ENCODE data around the gene TNKS1BP1.

Gene TNKS1BP1

GRCh38 chr11:57310630-57311086, 14.1 kb downstream of the TNKS1BP1 start:
- TF ChIP-seq YY1 (IDR thresholded peaks at IDR 0.05; ENCODE audit: insufficient read depth, insufficient read length) (no peak), ZNF274 (IDR thresholded peaks at IDR 0.05; ENCODE audit: low read depth, low read length) (no peak), SUZ12 (IDR thresholded peaks at IDR 0.05; ENCODE audit: extremely low read depth, insufficient read depth, insufficient read length) (no peak)
- peaks cover 38% of the 10 kb centered on the region for H3K4me1 ChIP-seq (ENCODE audit: insufficient read depth, insufficient read length)
- no peak for DNase-seq (ENCODE audit: low read depth, low spot score)
- no peaks in the 10 kb centered on the region for H3K9me3 ChIP-seq (ENCODE audit: insufficient read depth, low read length)
- peaks cover 83% of the 10 kb centered on the region for H3K36me3 ChIP-seq (ENCODE audit: insufficient read depth, insufficient read length, low read length)
- H3K4me3 ChIP-seq (ENCODE audit: insufficient read length, low read depth), result peak overlapping the region; percentile 54
- peak overlapping the region; percentile 73 for H3K9ac ChIP-seq (ENCODE audit: insufficient read length, low read depth)
- no peaks in the 10 kb centered on the region for H3K27me3 ChIP-seq (ENCODE audit: insufficient read depth, insufficient read length)

- Histone ChIP-seq H3K36me3 (ENCODE audit: insufficient read depth, insufficient read length, low read length) (peaks cover 83% of the 10 kb centered on the region), H3K9me3 (ENCODE audit: insufficient read depth, low read length) (no peaks in the 10 kb centered on the region), H3K9ac (ENCODE audit: insufficient read length, low read depth) (peak overlapping the region; percentile 36), H3K4me1 (ENCODE audit: insufficient read depth, insufficient read length) (peaks cover 37% of the 10 kb centered on the region), H3K27me3 (ENCODE audit: insufficient read depth, insufficient read length) (no peaks in the 10 kb centered on the region), H3K4me3 (ENCODE audit: insufficient read length, low read depth) (no peak overlapping the region)
- DNase-seq (ENCODE audit: low read depth, low spot score), result no peak
- no peak for TF ChIP-seq ZNF274 (IDR thresholded peaks at IDR 0.05; ENCODE audit: low read depth, low read length)
- TF ChIP-seq SUZ12 (IDR thresholded peaks at IDR 0.05; ENCODE audit: extremely low read depth, insufficient read depth, insufficient read length), result no peak
- TF ChIP-seq YY1 (IDR thresholded peaks at IDR 0.05; ENCODE audit: insufficient read depth, insufficient read length), result no peak
Measured at GRCh38 chr11:57310091-57310490, 14.7 kb downstream of the TNKS1BP1 start.

GRCh38 chr11:57309106-57310059, 15.4 kb downstream of the TNKS1BP1 start:
- no peak for DNase-seq (ENCODE audit: low read depth, low spot score)
- Histone ChIP-seq H3K9ac (ENCODE audit: insufficient read length, low read depth) (peak overlapping the region; percentile 36), H3K4me1 (ENCODE audit: insufficient read depth, insufficient read length) (peaks cover 30% of the 10 kb centered on the region), H3K4me3 (ENCODE audit: insufficient read length, low read depth) (no peak overlapping the region), H3K36me3 (ENCODE audit: insufficient read depth, insufficient read length, low read length) (peaks cover 80% of the 10 kb centered on the region), H3K9me3 (ENCODE audit: insufficient read depth, low read length) (no peaks in the 10 kb centered on the region), H3K27me3 (ENCODE audit: insufficient read depth, insufficient read length) (no peaks in the 10 kb centered on the region)
- no peak for TF ChIP-seq SUZ12 (IDR thresholded peaks at IDR 0.05; ENCODE audit: extremely low read depth, insufficient read depth, insufficient read length)
- TF ChIP-seq YY1 (IDR thresholded peaks at IDR 0.05; ENCODE audit: insufficient read depth, insufficient read length), result no peak
- TF ChIP-seq ZNF274 (IDR thresholded peaks at IDR 0.05; ENCODE audit: low read depth, low read length), result no peak

- H3K9me3 ChIP-seq (ENCODE audit: insufficient read depth, low read length), result no peaks in the 10 kb centered on the region
- TF ChIP-seq YY1 (IDR thresholded peaks at IDR 0.05; ENCODE audit: insufficient read depth, insufficient read length) (no peak), ZNF274 (IDR thresholded peaks at IDR 0.05; ENCODE audit: low read depth, low read length) (no peak), SUZ12 (IDR thresholded peaks at IDR 0.05; ENCODE audit: extremely low read depth, insufficient read depth, insufficient read length) (no peak)
- peaks cover 80% of the 10 kb centered on the region for H3K36me3 ChIP-seq (ENCODE audit: insufficient read depth, insufficient read length, low read length)
- DNase-seq (ENCODE audit: low read depth, low spot score), result no peak
- H3K27me3 ChIP-seq (ENCODE audit: insufficient read depth, insufficient read length), result no peaks in the 10 kb centered on the region
- H3K4me1 ChIP-seq (ENCODE audit: insufficient read depth, insufficient read length), result peaks cover 31% of the 10 kb centered on the region
- no peak overlapping the region for H3K4me3 ChIP-seq (ENCODE audit: insufficient read length, low read depth)
- H3K9ac ChIP-seq (ENCODE audit: insufficient read length, low read depth), result no peak overlapping the region
Measured at GRCh38 chr11:57308426-57309060, 16.2 kb downstream of the TNKS1BP1 start.

GRCh38 chr11:57307666-57308270, 17.0 kb downstream of the TNKS1BP1 start:
- Histone ChIP-seq H3K27me3 (ENCODE audit: insufficient read depth, insufficient read length) (no peaks in the 10 kb centered on the region), H3K4me3 (ENCODE audit: insufficient read length, low read depth) (no peak overlapping the region), H3K4me1 (ENCODE audit: insufficient read depth, insufficient read length) (peaks cover 28% of the 10 kb centered on the region), H3K9me3 (ENCODE audit: insufficient read depth, low read length) (no peaks in the 10 kb centered on the region), H3K36me3 (ENCODE audit: insufficient read depth, insufficient read length, low read length) (peaks cover 80% of the 10 kb centered on the region), H3K9ac (ENCODE audit: insufficient read length, low read depth) (no peak overlapping the region)
- no peak for DNase-seq (ENCODE audit: low read depth, low spot score)
- no peak for TF ChIP-seq YY1 (IDR thresholded peaks at IDR 0.05; ENCODE audit: insufficient read depth, insufficient read length)
- no peak for TF ChIP-seq SUZ12 (IDR thresholded peaks at IDR 0.05; ENCODE audit: extremely low read depth, insufficient read depth, insufficient read length)
- no peak for TF ChIP-seq ZNF274 (IDR thresholded peaks at IDR 0.05; ENCODE audit: low read depth, low read length)

- no peaks in the 10 kb centered on the region for H3K27me3 ChIP-seq (ENCODE audit: insufficient read depth, insufficient read length)
- no peak for TF ChIP-seq YY1 (IDR thresholded peaks at IDR 0.05; ENCODE audit: insufficient read depth, insufficient read length)
- TF ChIP-seq SUZ12 (IDR thresholded peaks at IDR 0.05; ENCODE audit: extremely low read depth, insufficient read depth, insufficient read length), result no peak
- TF ChIP-seq ZNF274 (IDR thresholded peaks at IDR 0.05; ENCODE audit: low read depth, low read length), result no peak
- no peak overlapping the region for H3K9ac ChIP-seq (ENCODE audit: insufficient read length, low read depth)
- no peak overlapping the region for H3K4me3 ChIP-seq (ENCODE audit: insufficient read length, low read depth)
- H3K9me3 ChIP-seq (ENCODE audit: insufficient read depth, low read length), result no peaks in the 10 kb centered on the region
- peaks cover 79% of the 10 kb centered on the region for H3K36me3 ChIP-seq (ENCODE audit: insufficient read depth, insufficient read length, low read length)
- no peak for DNase-seq (ENCODE audit: low read depth, low spot score)
- peaks cover 21% of the 10 kb centered on the region for H3K4me1 ChIP-seq (ENCODE audit: insufficient read depth, insufficient read length)
Measured at GRCh38 chr11:57306940-57307565, 17.7 kb downstream of the TNKS1BP1 start.

All from NT2/D1 (cell line).